DOHH2 (cell line): ENCODE measurements around the gene VTA1.

Experiments
- H3F3A ChIP-seq: fragments of 200-600 bp; sonication (generic), shearing (Covaris generic); 2 replicates; pipeline ENCODE4 v1.6.0; 2016; ENCODE audit warnings: antibody characterized with exemption, mild to moderate bottlenecking; ENCODE audit not compliant: control insufficient read depth, insufficient read depth
- H3K27ac ChIP-seq: fragments of 200-600 bp; sonication (generic); 2 replicates; pipeline ENCODE4 v1.5.1; 2014; ENCODE audit warnings: low read depth, mild to moderate bottlenecking, low read length, moderate library complexity
- H3K27me3 ChIP-seq: fragments of 200-600 bp; sonication (generic); 2 replicates; pipeline ENCODE4 v1.6.1; 2014; ENCODE audit warnings: mild to moderate bottlenecking, low read length, mixed read lengths; ENCODE audit not compliant: control insufficient read depth
- H3K36me3 ChIP-seq: fragments of 200-600 bp; sonication (generic); 2 replicates; pipeline ENCODE4 v1.6.1; 2014; ENCODE audit warnings: mild to moderate bottlenecking, low read length, moderate library complexity, mixed read lengths; ENCODE audit not compliant: control insufficient read depth
- H3K4me1 ChIP-seq: fragments of 200-600 bp; sonication (generic); 2 replicates; pipeline ENCODE4 v1.6.1; 2014; ENCODE audit warnings: mild to moderate bottlenecking, low read length, mixed read lengths; ENCODE audit not compliant: control insufficient read depth
- H3K4me2 ChIP-seq: fragments of 200-600 bp; sonication (generic); 2 replicates; pipeline ENCODE4 v1.6.0; 2014; ENCODE audit warnings: mild to moderate bottlenecking, low read length, moderate library complexity
- H3K4me3 ChIP-seq: fragments of 200-600 bp; sonication (generic); 2 replicates; pipeline ENCODE4 v1.5.1; 2014; ENCODE audit warnings: mild to moderate bottlenecking, low read length, mixed read lengths
- H3K79me2 ChIP-seq: fragments of 200-600 bp; sonication (generic); 2 replicates; pipeline ENCODE4 v1.6.1; 2014; ENCODE audit warnings: mild to moderate bottlenecking, low read length, mixed read lengths; ENCODE audit not compliant: control insufficient read depth
- H3K9me2 ChIP-seq: fragments of 200-600 bp; sonication (generic); replicated peaks from 2 replicates; pipeline ENCODE4 v1.6.1; 2014; ENCODE audit warnings: mild to moderate bottlenecking, low read length, mixed read lengths; ENCODE audit not compliant: control insufficient read depth
- H3K9me3 ChIP-seq: fragments of 200-600 bp; sonication (generic); 2 replicates; pipeline ENCODE4 v1.6.1; 2014; ENCODE audit warnings: antibody characterized with exemption, low read length, mixed read lengths; ENCODE audit not compliant: control insufficient read depth, insufficient read depth
- H4K20me1 ChIP-seq: fragments of 200-600 bp; sonication (generic); 2 replicates; pipeline ENCODE4 v1.6.0; 2014; ENCODE audit warnings: low read depth, mild to moderate bottlenecking, antibody characterized with exemption, low read length, moderate library complexity; ENCODE audit not compliant: control insufficient read depth, insufficient read depth
- CTCF ChIP-seq: fragments of 200-600 bp; sonication (generic); IDR thresholded peaks from one replicate; pipeline ENCODE4 v1.5.1; 2014; ENCODE audit warnings: antibody characterized with exemption, mild to moderate bottlenecking, low read depth, low read length; ENCODE audit not compliant: poor library complexity, severe bottlenecking
- EZH2phosphoT487 ChIP-seq: fragments of 200-600 bp; sonication (generic); IDR thresholded peaks from 2 replicates; pipeline ENCODE4 v1.6.1; 2017; ENCODE audit warnings: borderline replicate concordance, mild to moderate bottlenecking, antibody characterized with exemption, low read length, moderate library complexity, mixed read lengths

Gene VTA1

DNA sequence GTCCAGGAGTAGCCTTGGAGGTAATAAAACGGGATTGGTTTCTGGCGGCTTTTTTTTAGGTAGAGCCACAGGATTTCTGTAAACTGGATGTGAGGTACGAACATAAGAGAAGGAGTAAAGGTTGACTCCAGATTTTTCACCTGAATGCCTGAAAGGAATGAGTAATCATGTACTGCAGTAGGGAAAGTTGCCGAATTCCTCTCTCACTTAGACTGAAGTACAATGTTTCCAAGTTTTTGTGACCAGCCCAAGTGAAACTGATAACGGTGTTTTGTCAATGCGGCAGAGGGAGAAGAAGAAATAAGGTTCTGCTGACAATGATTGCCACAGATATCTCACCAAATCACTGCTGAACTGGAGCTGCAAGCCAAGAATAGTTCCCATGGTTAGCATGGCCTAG lies 75.0 kb downstream of the VTA1 start:
- H3K36me3 ChIP-seq, result peaks cover 11% of the 10 kb centered on the region
- no peak overlapping the region for H3K27ac ChIP-seq
- TF ChIP-seq EZH2phosphoT487 (no peak), CTCF (no peak)
- no peaks in the 10 kb centered on the region for H3K4me1 ChIP-seq
- H3K9me3 ChIP-seq, result no peaks in the 10 kb centered on the region
- no peaks in the 10 kb centered on the region for H4K20me1 ChIP-seq
- H3K79me2 ChIP-seq, result no peaks in the 10 kb centered on the region
- no peaks in the 10 kb centered on the region for H3K9me2 ChIP-seq
- no peaks in the 10 kb centered on the region for H3F3A ChIP-seq
- no peak overlapping the region for H3K4me3 ChIP-seq
- H3K4me2 ChIP-seq, result no peak overlapping the region
- H3K27me3 ChIP-seq, result no peaks in the 10 kb centered on the region

GRCh38 chr6:142223938-142224337 lies 76.9 kb downstream of the VTA1 start:
- H3K9me3 ChIP-seq, result no peaks in the 10 kb centered on the region
- H3K9me2 ChIP-seq, result no peaks in the 10 kb centered on the region
- no peak overlapping the region for H3K27ac ChIP-seq
- no peaks in the 10 kb centered on the region for H3K27me3 ChIP-seq
- TF ChIP-seq CTCF (no peak), EZH2phosphoT487 (no peak)
- H4K20me1 ChIP-seq, result no peaks in the 10 kb centered on the region
- H3K36me3 ChIP-seq, result 0 out of 2 replicates have a peak, but pooled peaks cover 2% of the 10 kb centered on the region
- no peak overlapping the region for H3K4me2 ChIP-seq
- H3K4me1 ChIP-seq, result no peaks in the 10 kb centered on the region
- H3K79me2 ChIP-seq, result no peaks in the 10 kb centered on the region
- H3F3A ChIP-seq, result no peaks in the 10 kb centered on the region
- H3K4me3 ChIP-seq, result no peak overlapping the region

DNA sequence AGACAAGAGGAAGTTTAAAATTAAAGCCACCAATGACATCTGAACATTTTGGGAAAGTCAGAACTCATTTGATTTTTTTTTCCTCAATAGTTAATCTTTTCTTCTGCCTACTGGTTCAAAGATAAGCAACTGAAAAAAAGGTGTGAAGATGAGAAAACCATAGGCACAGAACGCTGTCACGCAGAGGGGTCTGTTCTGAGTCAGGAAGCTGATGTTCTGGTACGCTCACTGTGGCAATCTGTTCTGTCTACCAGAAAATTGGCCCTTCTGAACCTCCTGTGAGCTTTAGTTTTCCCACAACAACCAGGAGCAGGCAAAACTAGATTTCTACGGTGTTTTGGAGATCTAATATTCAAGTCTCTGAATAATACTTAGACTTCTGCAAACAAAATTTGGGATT lies 78.1 kb downstream of the VTA1 start:
- Histone ChIP-seq H3K79me2 (no peaks in the 10 kb centered on the region), H3K4me2 (no peak overlapping the region), H3K27ac (no peak overlapping the region), H3K36me3 (no peaks in the 10 kb centered on the region), H3K9me3 (no peaks in the 10 kb centered on the region), H3F3A (no peaks in the 10 kb centered on the region), H3K27me3 (no peaks in the 10 kb centered on the region), H3K9me2 (no peaks in the 10 kb centered on the region), H3K4me3 (no peak overlapping the region), H3K4me1 (no peaks in the 10 kb centered on the region), H4K20me1 (no peaks in the 10 kb centered on the region)
- no peak for TF ChIP-seq EZH2phosphoT487
- TF ChIP-seq CTCF, result no peak

GRCh38 chr6:142225552-142225951 lies 78.5 kb downstream of the VTA1 start:
- no peak overlapping the region for H3K27ac ChIP-seq
- no peaks in the 10 kb centered on the region for H3K4me1 ChIP-seq
- no peaks in the 10 kb centered on the region for H3K9me3 ChIP-seq
- H3K4me2 ChIP-seq, result no peak overlapping the region
- no peaks in the 10 kb centered on the region for H3F3A ChIP-seq
- H4K20me1 ChIP-seq, result no peaks in the 10 kb centered on the region
- no peak overlapping the region for H3K4me3 ChIP-seq
- no peaks in the 10 kb centered on the region for H3K79me2 ChIP-seq
- H3K27me3 ChIP-seq, result no peaks in the 10 kb centered on the region
- TF ChIP-seq CTCF (no peak), EZH2phosphoT487 (no peak)
- H3K9me2 ChIP-seq, result no peaks in the 10 kb centered on the region
- H3K36me3 ChIP-seq, result no peaks in the 10 kb centered on the region
